AG04450 (cell line): ENCODE data around the gene C3AR1. TPM values are rescaled to one million over a fixed set of nuclear protein-coding genes. Genes with fewer than 3 reads are reported as not detected.
"Not testable (repeated sequence)": the region's sequence is repeated elsewhere in the genome, so short reads cannot be mapped to it uniquely, and the experiment has no call there.

Experiments used
- CTCF ChIA-PET: fragments of 300-600, 350-600 bp; formaldehyde crosslinking; extraction: SDS; loops from one replicate; lab custom pipeline; 2022; ENCODE audit warnings: antibody characterized with exemption, inconsistent platforms; lab: Charles Lee
- POLR2A ChIA-PET: fragments of 350-600 bp; formaldehyde crosslinking; extraction: SDS; loops from one replicate; lab custom pipeline; 2021; ENCODE audit warnings: antibody characterized with exemption, inconsistent platforms; lab: Yijun Ruan, JAX
- DNase-seq: peaks from one replicate; pipeline ENCODE4 v3.0.0-alpha.2; 2011; ENCODE audit warnings: low read depth, low spot score
- H3K27ac ChIP-seq: one replicate; pipeline ENCODE4 v1.5.1; 2012; ENCODE audit warnings: low read depth, low read length, control low read depth
- H3K27me3 ChIP-seq: one replicate; pipeline ENCODE4 v1.6.0; 2012; ENCODE audit warnings: low read length; ENCODE audit not compliant: control insufficient read depth, insufficient read depth
- H3K4me3 ChIP-seq: 2 replicates; pipeline ENCODE4 v1.5.1; 2011; ENCODE audit warnings: mild to moderate bottlenecking, low read depth, low read length, control low read depth
- H3K9me3 ChIP-seq: 2 replicates; pipeline ENCODE4 v1.5.1; 2012; ENCODE audit warnings: low read length; ENCODE audit not compliant: control insufficient read depth, insufficient read depth
- CTCF ChIP-seq: IDR thresholded peaks from 2 replicates; pipeline ENCODE4 v1.5.1; 2011; ENCODE audit warnings: low read depth, low read length, control low read depth, inconsistent platforms
- polyA plus RNA-seq: library from polyadenylated mRNA; depleted of rRNA; stranded (reverse); fragments of >200 nt; gene quantifications from 2 replicates; pipeline ENCODE4 v1.2.3, GENCODE V29; 2011

Gene C3AR1
- polyA plus RNA-seq, 1 experiment: 0.71 TPM

DNA sequence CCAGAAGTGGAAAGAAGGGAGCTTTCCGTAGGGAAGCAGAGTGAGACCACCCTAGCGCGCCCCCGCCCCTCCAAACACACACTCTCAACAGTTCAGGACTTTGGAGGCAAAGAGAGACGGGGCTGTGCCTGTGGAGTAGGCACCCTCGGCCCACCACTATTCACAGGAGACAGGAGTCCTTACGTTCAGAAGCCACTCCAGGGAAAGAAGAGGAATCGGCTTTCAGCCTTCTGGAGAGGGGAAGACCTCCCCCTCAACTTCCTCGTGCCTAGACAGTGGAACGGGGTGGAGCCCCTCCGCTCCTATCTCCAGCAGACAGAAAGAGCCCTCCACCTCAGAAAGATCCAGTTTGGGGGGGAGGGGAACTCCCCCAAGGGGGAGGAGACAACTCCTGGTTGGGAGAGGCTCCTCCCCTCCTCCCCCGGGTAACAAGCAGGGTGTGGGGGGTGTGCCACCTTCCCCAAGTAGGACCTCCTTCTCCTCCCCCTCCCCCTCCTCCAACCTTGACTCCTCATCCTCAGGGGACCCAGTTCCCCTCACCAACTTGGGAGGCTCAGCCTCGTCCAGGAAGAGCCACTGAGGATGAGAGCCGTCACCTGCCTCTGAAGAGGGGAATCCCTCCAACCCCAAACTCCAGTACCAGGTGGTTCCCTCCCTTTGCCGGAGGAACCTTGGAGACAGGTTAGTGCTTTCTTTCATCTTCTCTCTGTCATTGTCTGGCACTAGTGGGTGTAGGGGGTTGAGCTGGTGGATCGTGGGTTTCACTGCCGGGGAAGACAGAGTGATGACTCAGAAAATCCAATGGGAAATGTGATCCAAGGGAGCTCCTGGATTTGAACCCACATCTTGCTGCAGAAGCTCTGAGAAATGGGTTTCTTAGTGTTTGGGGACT lies 32.8 kb downstream of the C3AR1 start:
- peak overlapping the region; percentile 80 for H3K27ac ChIP-seq
- no peak for DNase-seq
- peak overlapping the region; percentile 87 for H3K4me3 ChIP-seq
- POLR2A ChIA-PET: interaction anchor here (0.9 kb wide), 1 partner anchor 97 kb away, joined by 4 read pairs; no protein-coding TSS in a partner anchor
- H3K27me3 ChIP-seq: no peaks in the 10 kb centered on the region
- CTCF ChIA-PET: interaction anchor here (1.2 to 3.6 kb wide), 5 partner anchors 12 to 100 kb away, joined by 4 to 31 read pairs (median 8); no protein-coding TSS in a partner anchor
- TF ChIP-seq CTCF: no peak
- no peaks in the 10 kb centered on the region for H3K9me3 ChIP-seq

- TF ChIP-seq CTCF: peak; percentile 14; the same call in 1 of the 2 replicates
- POLR2A ChIA-PET: interaction anchor here (0.7 kb wide), 2 partner anchors 111 to 1280 kb away, joined by 3 to 11 read pairs; no protein-coding TSS in a partner anchor
- Histone ChIP-seq H3K9me3 (no peaks in the 10 kb centered on the region), H3K4me3 (peak within 1 kb of the TSS; percentile 87), H3K27me3 (no peaks in the 10 kb centered on the region), H3K27ac (peak within 1 kb of the TSS; percentile 80)
- CTCF ChIA-PET: interaction anchor here (0.6 to 3.6 kb wide), 6 partner anchors 13 to 99 kb away, joined by 4 to 31 read pairs (median 5); no protein-coding TSS in a partner anchor
- no peak for DNase-seq
Measured at GRCh38 chr12:8032242-8033152, 33.7 kb downstream of the C3AR1 start, which contains the start of gene FOXJ2. Gene FOXJ2 (plus strand): TSS chr12:8032716. CDS start chr12:8039833, 7,117 bp downstream.

DNA sequence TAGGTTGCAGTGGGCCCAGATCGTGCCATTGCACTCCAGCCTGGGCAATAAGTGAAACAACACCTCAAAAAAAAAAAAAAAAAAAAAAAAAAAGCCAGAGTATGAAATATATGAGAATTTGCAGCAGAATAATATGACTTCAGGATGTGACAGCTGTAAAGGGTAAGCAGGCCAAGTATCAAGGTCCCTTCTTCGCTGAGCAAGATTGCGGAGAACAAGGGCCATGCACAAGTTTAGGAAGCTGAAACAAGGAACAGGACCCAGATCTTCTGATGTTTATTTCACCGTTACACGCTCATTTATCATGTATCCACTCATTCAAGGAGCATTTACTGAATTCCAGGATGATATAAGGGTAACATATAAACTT lies 34.3 kb downstream of the C3AR1 start:
- ChIA-PET POLR2A (interaction anchor here (0.7 kb wide), 2 partner anchors 111 to 1279 kb away, joined by 3 to 11 read pairs; no protein-coding TSS in a partner anchor), CTCF (interaction anchor here (0.6 to 1.2 kb wide), 3 partner anchors 14 to 48 kb away, joined by 4 to 5 read pairs (median 5); no protein-coding TSS in a partner anchor)
- Histone ChIP-seq H3K27me3 (no peaks in the 10 kb centered on the region), H3K27ac (peak overlapping the region; percentile 21), H3K9me3 (no peaks in the 10 kb centered on the region), H3K4me3 (peak overlapping the region; percentile 87)
- no peak for TF ChIP-seq CTCF
- DNase-seq: no peak

DNA sequence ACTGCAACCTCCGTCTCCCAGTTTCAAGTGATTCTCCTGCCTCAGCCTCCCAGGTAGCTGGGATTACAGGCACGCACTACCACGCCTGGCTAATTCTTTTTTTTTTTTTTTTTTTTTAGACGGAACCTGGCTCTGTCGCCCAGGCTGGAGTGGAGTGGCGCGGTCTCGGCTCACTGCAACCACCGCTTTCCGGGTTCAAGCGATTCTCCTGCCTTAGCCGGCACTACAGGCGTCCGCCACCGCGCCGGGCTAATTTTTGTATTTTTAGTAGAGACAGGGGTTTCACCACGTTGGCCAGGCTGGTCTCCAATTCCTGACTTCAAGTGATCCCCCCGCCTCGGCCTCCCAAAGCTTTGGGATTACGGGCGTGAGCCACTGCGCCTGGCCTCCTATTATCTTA lies 35.1 kb downstream of the C3AR1 start:
- POLR2A ChIA-PET, H3K4me3 ChIP-seq, H3K9me3 ChIP-seq, DNase-seq, H3K27ac ChIP-seq, H3K27me3 ChIP-seq, CTCF ChIA-PET: not testable (repeated sequence)

DNA sequence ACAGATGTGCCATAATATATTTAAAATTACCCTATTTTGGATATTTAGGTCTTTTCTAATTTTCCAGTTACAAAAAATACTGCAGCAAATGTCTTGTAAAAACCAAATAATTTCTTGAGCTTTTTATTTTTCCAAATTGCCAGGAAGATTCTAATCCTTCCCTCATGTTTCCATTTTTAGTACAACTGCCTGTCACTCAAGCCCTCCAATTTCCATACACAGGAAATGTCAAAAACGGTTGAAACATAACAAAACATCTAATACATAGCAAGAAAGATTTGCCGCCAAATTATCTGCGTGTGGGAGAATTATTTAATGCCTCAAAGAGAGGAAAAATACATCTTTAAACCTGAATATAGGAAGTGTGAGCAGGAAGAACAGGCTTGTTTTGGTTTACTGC lies 36.0 kb downstream of the C3AR1 start:
- TF ChIP-seq CTCF: no peak
- ChIA-PET POLR2A (no interaction called here), CTCF (no interaction called here)
- Histone ChIP-seq H3K27ac (no peak overlapping the region), H3K4me3 (no peak overlapping the region), H3K27me3 (no peaks in the 10 kb centered on the region), H3K9me3 (no peaks in the 10 kb centered on the region)
- DNase-seq: no peak
